OCI-LY7 (cell line): ENCODE measurements around the gene FNDC3B. TPM values are rescaled to one million over a fixed set of nuclear protein-coding genes. Genes with fewer than 3 reads are reported as not detected.
A peak's percentile ranks its signal among the peaks of the same experiment; 100 is the strongest.

Experiments used
- BruUV-seq: library from RNA; stranded (reverse); fragments of 400-500 nt; replicated peaks from 2 replicates; lab custom pipeline; 2021; lab: Mats Ljungman, UMichigan
- CTCF ChIA-PET: fragments of 300-600 bp; sonication (Branson Sonifier 250); formaldehyde crosslinking; loops from one replicate; lab custom pipeline; 2022; ENCODE audit warnings: antibody characterized with exemption; ENCODE audit not compliant: unreplicated experiment; lab: Charles Lee
- POLR2A ChIA-PET: fragments of 300-600 bp; sonication (Branson Sonifier 250); formaldehyde crosslinking; loops from one replicate; lab custom pipeline; 2022; ENCODE audit warnings: antibody characterized with exemption; lab: Charles Lee
- DNase-seq: peaks from one replicate; pipeline ENCODE4 v3.0.0-alpha.2; 2015; ENCODE audit warnings: low spot score
- H2AFZ ChIP-seq: fragments of 200-600 bp; sonication (generic), shearing (Covaris generic); 2 replicates; pipeline ENCODE4 v1.6.1; 2014; ENCODE audit warnings: mild to moderate bottlenecking, antibody characterized with exemption, low read length, moderate library complexity
- H3K27ac ChIP-seq: fragments of 200-600 bp; sonication (generic); 2 replicates; pipeline ENCODE4 v1.5.1; 2014; ENCODE audit warnings: mixed run types, low read depth, mild to moderate bottlenecking, moderate library complexity, low read length, inconsistent platforms; ENCODE audit not compliant: poor library complexity, severe bottlenecking
- H3K36me3 ChIP-seq: fragments of 200-600 bp; sonication (generic); 2 replicates; pipeline ENCODE4 v1.6.1; 2014; ENCODE audit warnings: mild to moderate bottlenecking, antibody characterized with exemption, low read length, moderate library complexity, mixed read lengths; ENCODE audit not compliant: insufficient read depth
- H3K4me1 ChIP-seq: fragments of 200-600 bp; sonication (generic); 2 replicates; pipeline ENCODE4 v1.5.1; 2014; ENCODE audit warnings: mild to moderate bottlenecking, low read length; ENCODE audit not compliant: insufficient read depth, poor library complexity, severe bottlenecking
- H3K4me2 ChIP-seq: fragments of 200-600 bp; sonication (generic); 2 replicates; pipeline ENCODE4 v1.6.1; 2014; ENCODE audit warnings: mild to moderate bottlenecking, low read length
- H3K4me3 ChIP-seq: fragments of 200-600 bp; sonication (generic); 2 replicates; pipeline ENCODE4 v1.5.1; 2014; ENCODE audit warnings: mild to moderate bottlenecking, low read depth, low read length; ENCODE audit not compliant: poor library complexity, severe bottlenecking
- H3K79me2 ChIP-seq: fragments of 200-600 bp; sonication (generic); 2 replicates; pipeline ENCODE4 v1.6.1; 2016; ENCODE audit warnings: low read depth, mild to moderate bottlenecking, low read length, moderate library complexity, mixed read lengths; ENCODE audit not compliant: insufficient read depth
- H3K9me2 ChIP-seq: fragments of 200-600 bp; sonication (generic); 2 replicates; pipeline ENCODE4 v1.6.1; 2016; ENCODE audit warnings: mild to moderate bottlenecking, low read length, mixed read lengths; ENCODE audit not compliant: insufficient read depth
- H3K9me3 ChIP-seq: fragments of 200-600 bp; sonication (generic); 2 replicates; pipeline ENCODE4 v1.6.1; 2014; ENCODE audit warnings: mild to moderate bottlenecking, mixed run types, low read length, mixed read lengths
- H4K20me1 ChIP-seq: fragments of 200-600 bp; sonication (generic); 2 replicates; pipeline ENCODE4 v1.6.1; 2014; ENCODE audit warnings: mild to moderate bottlenecking, antibody characterized with exemption, low read length, moderate library complexity, mixed read lengths; ENCODE audit not compliant: insufficient read depth
- CTCF ChIP-seq: fragments of 200-600 bp; sonication (generic); conservative IDR thresholded peaks from 2 replicates; pipeline ENCODE4 v1.5.1; 2014; ENCODE audit warnings: mild to moderate bottlenecking, antibody characterized with exemption, low read length, moderate library complexity, mixed read lengths
- EZH2phosphoT487 ChIP-seq: fragments of 200-600 bp; sonication (generic); IDR thresholded peaks from 2 replicates; pipeline ENCODE4 v1.6.1; 2018; ENCODE audit warnings: low read depth, borderline replicate concordance, mild to moderate bottlenecking, mixed run types, antibody characterized with exemption, low read length, moderate library complexity, mixed read lengths
- intact Hi-C: fragments of 100-400 bp; cut with micrococcal nuclease; formaldehyde crosslinking; loops from one replicate; pipeline ENCODE4 v1.10.0; 2022; ENCODE audit not compliant: unreplicated experiment
- total RNA-seq, 2 experiments: library from RNA; depleted of rRNA in 1 of 2; stranded (reverse); fragments of >200 nt in 1 of 2; shearing (Covaris generic) in 1 of 2; gene quantifications; 2 replicates each; pipeline ENCODE4 v1.2.3, GENCODE V29; 2014 to 2022

FNDC3B gene
- total RNA-seq, 2 experiments from 2014 or later = 23.3 to 28.5 TPM

GRCh38 chr3:172330413-172330812 lies 291.0 kb downstream of the FNDC3B start:
- CTCF ChIA-PET = interaction anchor here (0.8 kb wide), 1 partner anchor 14 kb away, joined by 4 read pairs; no protein-coding TSS in a partner anchor
- no peak overlapping the region for H3K4me3 ChIP-seq
- POLR2A ChIA-PET = no interaction called here

GRCh38 chr3:172332256-172333041 lies 293.1 kb downstream of the FNDC3B start:
- Histone ChIP-seq H3K4me3 (no peak overlapping the region), H3K79me2 (no peaks in the 10 kb centered on the region), H3K27ac (no peak overlapping the region), H4K20me1 (no peaks in the 10 kb centered on the region), H3K36me3 (peaks cover 5% of the 10 kb centered on the region; the same call in 1 of the 2 replicates), H3K4me2 (no peak overlapping the region), H2AFZ (no peak overlapping the region), H3K9me3 (no peaks in the 10 kb centered on the region), H3K4me1 (no peaks in the 10 kb centered on the region), H3K9me2 (no peaks in the 10 kb centered on the region)
- CTCF ChIA-PET = interaction anchor here (0.6 to 1.2 kb wide), 3 partner anchors 10 to 544 kb away, joined by 3 to 6 read pairs (median 3); no protein-coding TSS in a partner anchor
- TF ChIP-seq CTCF (peak; percentile 95), EZH2phosphoT487 (no peak)
- intact Hi-C loops = loop anchor here (5.0 kb wide), 2 partner anchors 225 to 295 kb away; partner anchors contain the start of gene FNDC3B
- POLR2A ChIA-PET = interaction anchor here (0.6 to 1.3 kb wide), 7 partner anchors 9 to 313 kb away, joined by 3 to 6 read pairs (median 3); no protein-coding TSS in a partner anchor
- BruUV-seq = no TSS peak
- peak; percentile 57 for DNase-seq

More at GRCh38 chr3:172330413-172330812, 291.0 kb downstream of the FNDC3B start:
- no TSS peak for BruUV-seq
- Histone ChIP-seq H3K27ac (no peak overlapping the region), H3K9me2 (no peaks in the 10 kb centered on the region), H3K9me3 (no peaks in the 10 kb centered on the region), H4K20me1 (no peaks in the 10 kb centered on the region), H3K4me1 (no peaks in the 10 kb centered on the region), H3K4me2 (no peak overlapping the region), H2AFZ (no peak overlapping the region), H3K79me2 (no peaks in the 10 kb centered on the region), H3K36me3 (peaks cover 5% of the 10 kb centered on the region; the same call in 1 of the 2 replicates)
- no peak for TF ChIP-seq CTCF
- TF ChIP-seq EZH2phosphoT487 = no peak
- DNase-seq = no peak
- intact Hi-C loops = loop anchor here (5.0 kb wide), 2 partner anchors 223 to 293 kb away; partner anchors contain the start of gene FNDC3B

GRCh38 chr3:172333042-172333377 lies 293.6 kb downstream of the FNDC3B start:
- no peaks in the 10 kb centered on the region for H3K9me2 ChIP-seq
- no peaks in the 10 kb centered on the region for H3K79me2 ChIP-seq
- intact Hi-C loops = loop anchor here (5.0 kb wide), 2 partner anchors 226 to 296 kb away; partner anchors contain the start of gene FNDC3B
- DNase-seq = no peak
- no peak overlapping the region for H3K4me3 ChIP-seq
- H2AFZ ChIP-seq = no peak overlapping the region
- no peak overlapping the region for H3K4me2 ChIP-seq
- H4K20me1 ChIP-seq = no peaks in the 10 kb centered on the region
- H3K9me3 ChIP-seq = no peaks in the 10 kb centered on the region
- no TSS peak for BruUV-seq
- ChIA-PET POLR2A (interaction anchor here (0.6 to 1.2 kb wide), 6 partner anchors 10 to 314 kb away, joined by 3 to 6 read pairs (median 3); no protein-coding TSS in a partner anchor), CTCF (interaction anchor here (1.2 kb wide), 2 partner anchors 9 to 195 kb away, joined by 3 to 6 read pairs; no protein-coding TSS in a partner anchor)
- H3K4me1 ChIP-seq = no peaks in the 10 kb centered on the region
- TF ChIP-seq EZH2phosphoT487 = no peak
- no peak for TF ChIP-seq CTCF
- no peak overlapping the region for H3K27ac ChIP-seq
- peaks cover 5% of the 10 kb centered on the region; the same call in 1 of the 2 replicates for H3K36me3 ChIP-seq
